ENCODE data around the gene FOXK2. TPM values are rescaled to one million over a fixed set of nuclear protein-coding genes. Genes with fewer than 3 reads are reported as not detected.

FOXK2 gene
- total RNA-seq, 1 experiment from 2014 or later: 96.2 TPM

DNA sequence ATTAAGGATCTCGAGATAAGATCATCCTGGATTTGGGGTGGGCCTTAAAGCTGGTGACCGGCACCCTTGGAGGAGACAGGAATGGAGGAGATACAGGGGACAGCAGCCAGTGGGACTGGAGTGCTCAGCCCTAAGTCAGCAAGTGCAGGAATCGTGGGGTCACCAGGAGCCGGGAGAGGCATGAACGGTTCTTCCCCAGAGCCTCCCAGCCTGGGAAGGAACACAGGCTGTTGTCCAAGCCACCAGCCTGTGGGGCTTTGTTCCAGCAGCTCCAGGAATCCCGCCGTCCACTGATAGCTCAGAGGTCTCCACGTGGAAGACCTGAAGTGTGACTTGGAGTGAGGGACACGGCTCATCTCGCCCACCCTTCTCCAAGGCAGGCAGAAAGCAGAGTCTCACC, 131.2 kb downstream of the FOXK2 start:
- Mint-ChIP-seq H3K27ac (ENCODE audit: unreplicated experiment) (no peak overlapping the region), H3K27me3 (ENCODE audit: unreplicated experiment) (no peaks in the 10 kb centered on the region), H3K36me3 (ENCODE audit: insufficient read depth, unreplicated experiment) (peaks cover 37% of the 10 kb centered on the region), H3K4me1 (ENCODE audit: low read depth, unreplicated experiment) (peaks cover 29% of the 10 kb centered on the region), H3K4me3 (ENCODE audit: low read depth, unreplicated experiment) (no peak overlapping the region), H3K9me3 (ENCODE audit: low read depth, unreplicated experiment) (no peaks in the 10 kb centered on the region)
- CTCF ChIA-PET: interaction anchor here (0.7 kb wide), 1 partner anchor 38 kb away, joined by 4 read pairs; no protein-coding TSS in a partner anchor
- BruUV-seq (replicated peaks): no TSS peak
- DNase-seq: no peak
- intact Hi-C loops (cut with micrococcal nuclease; ENCODE audit: unreplicated experiment): loop anchor here (10.0 kb wide), 1 partner anchor 54 kb away; no protein-coding TSS in a partner anchor
- TF ChIP-seq, protein P1, sequence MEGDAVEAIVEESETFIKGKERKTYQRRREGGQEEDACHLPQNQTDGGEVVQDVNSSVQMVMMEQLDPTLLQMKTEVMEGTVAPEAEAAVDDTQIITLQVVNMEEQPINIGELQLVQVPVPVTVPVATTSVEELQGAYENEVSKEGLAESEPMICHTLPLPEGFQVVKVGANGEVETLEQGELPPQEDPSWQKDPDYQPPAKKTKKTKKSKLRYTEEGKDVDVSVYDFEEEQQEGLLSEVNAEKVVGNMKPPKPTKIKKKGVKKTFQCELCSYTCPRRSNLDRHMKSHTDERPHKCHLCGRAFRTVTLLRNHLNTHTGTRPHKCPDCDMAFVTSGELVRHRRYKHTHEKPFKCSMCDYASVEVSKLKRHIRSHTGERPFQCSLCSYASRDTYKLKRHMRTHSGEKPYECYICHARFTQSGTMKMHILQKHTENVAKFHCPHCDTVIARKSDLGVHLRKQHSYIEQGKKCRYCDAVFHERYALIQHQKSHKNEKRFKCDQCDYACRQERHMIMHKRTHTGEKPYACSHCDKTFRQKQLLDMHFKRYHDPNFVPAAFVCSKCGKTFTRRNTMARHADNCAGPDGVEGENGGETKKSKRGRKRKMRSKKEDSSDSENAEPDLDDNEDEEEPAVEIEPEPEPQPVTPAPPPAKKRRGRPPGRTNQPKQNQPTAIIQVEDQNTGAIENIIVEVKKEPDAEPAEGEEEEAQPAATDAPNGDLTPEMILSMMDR (IDR thresholded peaks at IDR 0.05; ENCODE audit: unreplicated experiment): no peak

GRCh38 chr17:82653651-82654528, 134.4 kb downstream of the FOXK2 start:
- intact Hi-C loops (cut with micrococcal nuclease; ENCODE audit: unreplicated experiment): loop anchor here (10.0 kb wide), 1 partner anchor 51 kb away; no protein-coding TSS in a partner anchor
- Mint-ChIP-seq H3K4me1 (ENCODE audit: low read depth, unreplicated experiment) (peaks cover 29% of the 10 kb centered on the region), H3K4me3 (ENCODE audit: low read depth, unreplicated experiment) (peak overlapping the region; percentile 24), H3K27me3 (ENCODE audit: unreplicated experiment) (no peaks in the 10 kb centered on the region), H3K27ac (ENCODE audit: unreplicated experiment) (peak overlapping the region; percentile 32), H3K36me3 (ENCODE audit: insufficient read depth, unreplicated experiment) (peaks cover 20% of the 10 kb centered on the region), H3K9me3 (ENCODE audit: low read depth, unreplicated experiment) (no peaks in the 10 kb centered on the region)
- CTCF ChIA-PET: no interaction called here
- DNase-seq: no peak
- no TSS peak for BruUV-seq (replicated peaks)
- TF ChIP-seq, protein P1 (IDR thresholded peaks at IDR 0.05; ENCODE audit: unreplicated experiment): no peak

Other genes starting within 250 kb of the FOXK2 start
- 157 and 160 TPM in 2 replicates for gene CSNK1D, start 246.0 kb upstream of the FOXK2 start, total RNA-seq (2022)
- gene CD7, start 202.1 kb upstream of the FOXK2 start, total RNA-seq (2022): 0.34 TPM in 1 of 2 replicates, not detected in the other
- gene SECTM1, start 186.0 kb upstream of the FOXK2 start, total RNA-seq (2022): 10.4 and 13.4 TPM in 2 replicates
- gene TEX19, start 160.5 kb upstream of the FOXK2 start, total RNA-seq (2022): not detected in 2 replicates
- not detected in 2 replicates for gene UTS2R, start 148.0 kb upstream of the FOXK2 start, total RNA-seq (2022)
- gene HEXD, start 101.4 kb upstream of the FOXK2 start, total RNA-seq (2022): 30.7 and 36.0 TPM in 2 replicates
- gene OGFOD3, start 101.1 kb upstream of the FOXK2 start, total RNA-seq (2022): 29.0 and 38.0 TPM in 2 replicates
- 78.1 and 80.3 TPM in 2 replicates for gene CYBC1, start 69.0 kb upstream of the FOXK2 start, total RNA-seq (2022)
- gene NARF, start 61.0 kb upstream of the FOXK2 start, total RNA-seq (2022): 38.1 and 39.4 TPM in 2 replicates
- 106 and 108 TPM in 2 replicates for gene WDR45B, start 128.7 kb downstream of the FOXK2 start, total RNA-seq (2022)
- gene RAB40B, start 179.0 kb downstream of the FOXK2 start, total RNA-seq (2022): 20.5 and 21.9 TPM in 2 replicates
- 44.2 and 49.9 TPM in 2 replicates for gene FN3KRP, start 197.0 kb downstream of the FOXK2 start, total RNA-seq (2022)
- gene FN3K, start 215.9 kb downstream of the FOXK2 start, total RNA-seq (2022): 13.4 and 15.5 TPM in 2 replicates
- gene TBCD, start 232.3 kb downstream of the FOXK2 start, total RNA-seq (2022): 76.6 and 90.7 TPM in 2 replicates